ENCODE results near the gene PCDHGA10.

DNA sequence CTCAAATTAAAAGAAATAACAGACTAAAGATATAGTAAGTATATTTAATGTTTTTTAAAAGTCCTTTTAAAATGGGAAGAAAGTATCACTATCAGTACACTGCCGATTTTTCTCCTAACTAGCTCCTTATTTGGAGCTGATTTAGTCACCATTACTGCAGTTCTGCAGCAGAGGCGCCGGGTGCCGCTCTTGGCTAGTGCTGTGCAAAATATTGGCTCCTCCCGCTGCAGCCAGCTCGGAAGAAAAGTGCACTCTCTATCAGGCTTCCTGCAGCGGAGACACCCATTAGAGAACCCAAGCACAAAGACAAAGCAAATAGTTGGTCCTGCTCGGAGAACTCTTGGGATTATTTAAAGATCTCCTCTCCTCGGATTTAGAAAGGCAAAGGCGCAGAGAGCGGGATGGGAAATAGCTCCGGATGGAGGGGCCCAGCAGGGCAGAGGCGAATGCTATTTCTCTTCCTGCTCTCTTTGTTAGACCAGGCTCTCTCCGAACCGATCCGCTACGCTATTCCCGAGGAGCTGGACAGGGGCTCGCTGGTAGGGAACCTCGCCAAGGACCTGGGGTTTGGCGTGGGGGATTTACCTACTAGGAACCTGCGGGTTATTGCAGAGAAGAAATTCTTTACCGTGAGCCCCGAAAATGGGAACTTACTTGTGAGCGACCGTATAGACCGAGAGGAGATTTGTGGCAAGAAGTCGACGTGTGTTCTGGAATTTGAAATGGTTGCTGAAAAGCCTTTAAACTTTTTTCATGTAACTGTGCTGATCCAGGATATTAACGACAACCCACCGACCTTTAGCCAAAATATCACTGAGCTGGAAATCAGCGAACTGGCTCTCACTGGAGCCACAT is 42.6 kb upstream of the PCDHGA10 start, which contains the start of gene PCDHGB3:
- TF ChIP-seq CTCF (IDR thresholded peaks at IDR 0.05): peak in 1 of 6 experiments; percentile 31
- no peak for TF ChIP-seq POLR2A (IDR thresholded peaks at IDR 0.05)
